Liver (tissue), 9 donors: Measurements from ENCODE around the gene HOXA5. TPM values are rescaled to one million over a fixed set of nuclear protein-coding genes. Genes with fewer than 3 reads are reported as not detected.

Experiments used
- DNase-seq: peaks from one replicate; pipeline ENCODE4 v3.0.0-alpha.2; 2017; ENCODE audit warnings: low spot score
- H3K27ac ChIP-seq, 2 donors: one replicate each; pipeline ENCODE4 v1.7.0; 2013; ENCODE audit warnings: inconsistent platforms in 2 of 2, low read length in 2 of 2, control low read depth in 1 of 2, low read depth in 1 of 2, mild to moderate bottlenecking in 1 of 2
- H3K27me3 ChIP-seq, 4 donors: one replicate each; pipeline versions ENCODE4 v1.6.1 to v1.7.0; 2013; ENCODE audit warnings: low read length in 3 of 4, inconsistent platforms in 1 of 4, mild to moderate bottlenecking in 1 of 4, moderate library complexity in 1 of 4; ENCODE audit not compliant: control insufficient read depth in 4 of 4, insufficient read depth in 4 of 4
- H3K36me3 ChIP-seq, 4 donors: one replicate each; pipeline versions ENCODE4 v1.6.1 to v1.7.0; 2013; ENCODE audit warnings: low read length in 3 of 4, mild to moderate bottlenecking in 3 of 4, low read depth in 1 of 4, moderate library complexity in 1 of 4; ENCODE audit not compliant: control insufficient read depth in 4 of 4, insufficient read depth in 3 of 4
- H3K4me1 ChIP-seq, 4 donors: one replicate each; pipeline versions ENCODE4 v1.6.1 to v1.7.0; 2013; ENCODE audit warnings: low read length in 3 of 4, mild to moderate bottlenecking in 3 of 4, moderate library complexity in 1 of 4; ENCODE audit not compliant: control insufficient read depth in 4 of 4, insufficient read depth in 4 of 4
- H3K4me3 ChIP-seq, 3 donors: one replicate each; pipeline versions ENCODE4 v1.6.1 to v1.7.0; 2013; ENCODE audit warnings: low read length in 3 of 3, control low read depth in 1 of 3, low read depth in 1 of 3, mild to moderate bottlenecking in 1 of 3
- H3K9ac ChIP-seq, 2 donors: one replicate each; pipeline ENCODE4 v1.7.0; 2013; ENCODE audit warnings: low read length in 2 of 2, mild to moderate bottlenecking in 2 of 2, moderate library complexity in 2 of 2, control low read depth in 1 of 2, low read depth in 1 of 2
- H3K9me3 ChIP-seq, 4 donors: one replicate each; pipeline versions ENCODE4 v1.6.1 to v1.7.0; 2013; ENCODE audit warnings: low read length in 3 of 4; ENCODE audit not compliant: control insufficient read depth in 4 of 4
- CTCF ChIP-seq: fragments of 150-350 bp; IDR thresholded peaks from 2 replicates; pipeline ENCODE4 v1.5.1; 2017; ENCODE audit warnings: improper control_type of control experiment, low read depth, low read length; ENCODE audit not compliant: missing input control
- EGR1 ChIP-seq, 2 donors: IDR thresholded peaks; 2 replicates each; pipeline ENCODE4 v1.6.1; 2016 to 2018; ENCODE audit warnings: antibody characterized with exemption in 2 of 2, low read depth in 2 of 2
- FOXA1 ChIP-seq: IDR thresholded peaks from 2 replicates; pipeline ENCODE4 v1.6.1; 2016; ENCODE audit warnings: antibody characterized with exemption
- FOXA2 ChIP-seq: IDR thresholded peaks from 2 replicates; pipeline ENCODE4 v1.6.1; 2016; ENCODE audit warnings: antibody characterized with exemption
- HNF4A ChIP-seq, 2 donors: conservative IDR thresholded peaks; 2 replicates each; pipeline ENCODE4 v1.6.1; 2016; ENCODE audit warnings: antibody characterized with exemption in 2 of 2, mild to moderate bottlenecking in 2 of 2
- HNF4G ChIP-seq: IDR thresholded peaks from 2 replicates; pipeline ENCODE4 v1.6.1; 2016; ENCODE audit warnings: antibody characterized with exemption
- JUND ChIP-seq, 2 donors: IDR thresholded peaks; 2 replicates each; pipeline ENCODE4 v1.6.1; 2016; ENCODE audit warnings: antibody characterized with exemption in 2 of 2
- NR2F2 ChIP-seq: IDR thresholded peaks from 2 replicates; pipeline ENCODE4 v1.6.1; 2016; ENCODE audit warnings: antibody characterized with exemption
- RAD21 ChIP-seq, 2 donors: IDR thresholded peaks; 2 replicates each; pipeline ENCODE4 v1.6.1; 2016; ENCODE audit warnings: antibody characterized with exemption in 2 of 2, mild to moderate bottlenecking in 2 of 2
- REST ChIP-seq: IDR thresholded peaks from 2 replicates; pipeline ENCODE4 v1.6.1; 2016; ENCODE audit warnings: antibody characterized with exemption, mild to moderate bottlenecking
- RXRA ChIP-seq, 2 donors: IDR thresholded peaks; 2 replicates each; pipeline ENCODE4 v1.6.1; 2017 to 2018; ENCODE audit warnings: antibody characterized with exemption in 2 of 2, mild to moderate bottlenecking in 1 of 2
- SP1 ChIP-seq: IDR thresholded peaks from 2 replicates; pipeline ENCODE4 v1.6.1; 2018; ENCODE audit warnings: antibody characterized with exemption, mild to moderate bottlenecking
- TAF1 ChIP-seq: conservative IDR thresholded peaks from 2 replicates; pipeline ENCODE4 v1.6.1; 2016; ENCODE audit warnings: antibody characterized with exemption, mild to moderate bottlenecking
- YY1 ChIP-seq: IDR thresholded peaks from 2 replicates; pipeline ENCODE4 v1.6.1; 2016; ENCODE audit warnings: antibody characterized with exemption, mild to moderate bottlenecking
- WGBS: extraction: QIAGEN DNeasy Blood & Tissue Kit; methylation state at CpG from one replicate; pipeline ENCODE4 v1.1.7; 2013; 5-methylcytosine and 5-hydroxymethylcytosine counted together
- polyA plus RNA-seq, 2 donors: library from polyadenylated mRNA; stranded (reverse) in 1 of 2; unstranded in 1 of 2; fragments of 200-250 nt in 1 of 2; fragments of >200 nt in 1 of 2; fragmentation: Nextera tagmentation in 1 of 2; extraction: Ambion mirVana in 1 of 2; gene quantifications; one replicate each; pipeline versions ENCODE4 v1.2.1 to v1.2.3, GENCODE V29; 2013 to 2015
- total RNA-seq, 2 donors: library from RNA; depleted of rRNA; stranded (reverse); fragments of >200 nt; gene quantifications; one replicate each; pipeline ENCODE4 v1.2.3, GENCODE V29; 2014
- TF ChIP-seq, protein P1 (sequence below): IDR thresholded peaks from 2 replicates; pipeline ENCODE4 v1.6.1; 2016; ENCODE audit warnings: antibody characterized with exemption
- TF ChIP-seq, protein P2 (sequence below): IDR thresholded peaks from 2 replicates; pipeline ENCODE4 v1.6.1; 2016; ENCODE audit warnings: antibody characterized with exemption
- TF ChIP-seq, protein P3 (sequence below): IDR thresholded peaks from 2 replicates; pipeline ENCODE4 v1.6.1; 2016; ENCODE audit warnings: antibody characterized with exemption
- donor health status: healthy.
- donor health status: healthy.
- donor health status: healthy.
- donor health status: healthy.
- donor health status: healthy.

HOXA5 gene
- total and polyA plus RNA-seq, 4 donors = 0.40 to 2.1 (median 0.66) TPM

GRCh38 chr7:27128776-27129728 is 14.4 kb downstream of the HOXA5 start:
- no peak overlapping the region for H3K9ac ChIP-seq
- no peak for TF ChIP-seq HNF4G
- no peak for TF ChIP-seq FOXA2
- TF ChIP-seq, protein P1, sequence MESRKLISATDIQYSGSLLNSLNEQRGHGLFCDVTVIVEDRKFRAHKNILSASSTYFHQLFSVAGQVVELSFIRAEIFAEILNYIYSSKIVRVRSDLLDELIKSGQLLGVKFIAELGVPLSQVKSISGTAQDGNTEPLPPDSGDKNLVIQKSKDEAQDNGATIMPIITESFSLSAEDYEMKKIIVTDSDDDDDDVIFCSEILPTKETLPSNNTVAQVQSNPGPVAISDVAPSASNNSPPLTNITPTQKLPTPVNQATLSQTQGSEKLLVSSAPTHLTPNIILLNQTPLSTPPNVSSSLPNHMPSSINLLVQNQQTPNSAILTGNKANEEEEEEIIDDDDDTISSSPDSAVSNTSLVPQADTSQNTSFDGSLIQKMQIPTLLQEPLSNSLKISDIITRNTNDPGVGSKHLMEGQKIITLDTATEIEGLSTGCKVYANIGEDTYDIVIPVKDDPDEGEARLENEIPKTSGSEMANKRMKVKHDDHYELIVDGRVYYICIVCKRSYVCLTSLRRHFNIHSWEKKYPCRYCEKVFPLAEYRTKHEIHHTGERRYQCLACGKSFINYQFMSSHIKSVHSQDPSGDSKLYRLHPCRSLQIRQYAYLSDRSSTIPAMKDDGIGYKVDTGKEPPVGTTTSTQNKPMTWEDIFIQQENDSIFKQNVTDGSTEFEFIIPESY = no peak
- no peak for TF ChIP-seq TAF1
- TF ChIP-seq JUND (IDR thresholded peaks at IDR 0.05) = no peak
- TF ChIP-seq RXRA (IDR thresholded peaks at IDR 0.05) = no peak
- TF ChIP-seq YY1 = no peak
- TF ChIP-seq CTCF = no peak
- no peak for TF ChIP-seq SP1
- TF ChIP-seq, protein P2, sequence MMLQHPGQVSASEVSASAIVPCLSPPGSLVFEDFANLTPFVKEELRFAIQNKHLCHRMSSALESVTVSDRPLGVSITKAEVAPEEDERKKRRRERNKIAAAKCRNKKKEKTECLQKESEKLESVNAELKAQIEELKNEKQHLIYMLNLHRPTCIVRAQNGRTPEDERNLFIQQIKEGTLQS = no peak
- TF ChIP-seq, protein P3, sequence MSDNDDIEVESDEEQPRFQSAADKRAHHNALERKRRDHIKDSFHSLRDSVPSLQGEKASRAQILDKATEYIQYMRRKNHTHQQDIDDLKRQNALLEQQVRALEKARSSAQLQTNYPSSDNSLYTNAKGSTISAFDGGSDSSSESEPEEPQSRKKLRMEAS = no peak
- TF ChIP-seq NR2F2 = no peak
- TF ChIP-seq EGR1 (IDR thresholded peaks at IDR 0.05; ENCODE audit: low read depth in 2 of 2) = no peak
- no peak for TF ChIP-seq RAD21 (IDR thresholded peaks at IDR 0.05)
- TF ChIP-seq HNF4A (conservative IDR thresholded peaks at IDR 0.05) = no peak
- no peak for TF ChIP-seq REST
- TF ChIP-seq FOXA1 = no peak
- peak overlapping the region in 1 of 2 donors; percentile 43 for H3K27ac ChIP-seq
- no peaks in the 10 kb centered on the region for H3K36me3 ChIP-seq
- H3K4me1 ChIP-seq = peaks cover 0 to 9% (median 1%) of the 10 kb centered on the region in 4 donors
- peak overlapping the region in 1 of 3 donors; percentile 57 for H3K4me3 ChIP-seq
- peaks cover 0 to 28% (median 13%) of the 10 kb centered on the region in 4 donors for H3K27me3 ChIP-seq
- WGBS = 34% methylated on average over 28 of the region's 28 CpGs
- DNase-seq = no peak
- peaks cover 0 to 3% (median under 1%) of the 10 kb centered on the region in 4 donors for H3K9me3 ChIP-seq
